Immature natural killer cell (primary cell): ENCODE results near the gene DMBX1. TPM values are rescaled to one million over a fixed set of nuclear protein-coding genes. Genes with fewer than 3 reads are reported as not detected.

ENCODE experiments used
- DNase-seq, 3 donors: peaks; one replicate each; pipeline ENCODE4 v3.0.0; 2022; ENCODE audit warnings: mixed read lengths in 1 of 3
- H3K27ac Mint-ChIP-seq, 6 donors: one replicate each; pipeline ENCODE4 v1.8.0; 2020; ENCODE audit warnings: mixed read lengths in 6 of 6, mild to moderate bottlenecking in 5 of 6, inconsistent platforms in 4 of 6, moderate library complexity in 3 of 6
- H3K27me3 Mint-ChIP-seq, 3 donors: one replicate each; pipeline ENCODE4 v1.8.0; 2020 to 2021; ENCODE audit warnings: low read depth in 3 of 3, mild to moderate bottlenecking in 3 of 3, mixed read lengths in 3 of 3, moderate library complexity in 3 of 3, inconsistent platforms in 1 of 3
- H3K36me3 Mint-ChIP-seq, 3 donors: one replicate each; pipeline ENCODE4 v1.8.0; 2020; ENCODE audit warnings: mixed read lengths in 3 of 3, inconsistent platforms in 2 of 3, mild to moderate bottlenecking in 2 of 3
- H3K4me1 Mint-ChIP-seq, 2 donors: one replicate each; pipeline ENCODE4 v1.8.0; 2020; ENCODE audit warnings: inconsistent platforms in 2 of 2, mild to moderate bottlenecking in 2 of 2, mixed read lengths in 2 of 2, moderate library complexity in 1 of 2
- H3K4me3 Mint-ChIP-seq, 5 donors: one replicate each; pipeline ENCODE4 v1.8.0; 2020; ENCODE audit warnings: mild to moderate bottlenecking in 5 of 5, mixed read lengths in 5 of 5, inconsistent platforms in 3 of 5, moderate library complexity in 3 of 5
- H3K9me3 Mint-ChIP-seq, 6 donors: one replicate each; pipeline ENCODE4 v1.8.0; 2020; ENCODE audit warnings: mild to moderate bottlenecking in 6 of 6, mixed read lengths in 6 of 6, inconsistent platforms in 4 of 6, moderate library complexity in 3 of 6
- polyA plus RNA-seq, 3 donors: library from polyadenylated mRNA; unstranded; fragments of 300-500 nt; fragmentation: Illumina TruSeq; gene quantifications; one replicate each; pipeline ENCODE4 v1.2.3, GENCODE V29; 2021

DMBX1 gene
- not detected for polyA plus RNA-seq

DNA sequence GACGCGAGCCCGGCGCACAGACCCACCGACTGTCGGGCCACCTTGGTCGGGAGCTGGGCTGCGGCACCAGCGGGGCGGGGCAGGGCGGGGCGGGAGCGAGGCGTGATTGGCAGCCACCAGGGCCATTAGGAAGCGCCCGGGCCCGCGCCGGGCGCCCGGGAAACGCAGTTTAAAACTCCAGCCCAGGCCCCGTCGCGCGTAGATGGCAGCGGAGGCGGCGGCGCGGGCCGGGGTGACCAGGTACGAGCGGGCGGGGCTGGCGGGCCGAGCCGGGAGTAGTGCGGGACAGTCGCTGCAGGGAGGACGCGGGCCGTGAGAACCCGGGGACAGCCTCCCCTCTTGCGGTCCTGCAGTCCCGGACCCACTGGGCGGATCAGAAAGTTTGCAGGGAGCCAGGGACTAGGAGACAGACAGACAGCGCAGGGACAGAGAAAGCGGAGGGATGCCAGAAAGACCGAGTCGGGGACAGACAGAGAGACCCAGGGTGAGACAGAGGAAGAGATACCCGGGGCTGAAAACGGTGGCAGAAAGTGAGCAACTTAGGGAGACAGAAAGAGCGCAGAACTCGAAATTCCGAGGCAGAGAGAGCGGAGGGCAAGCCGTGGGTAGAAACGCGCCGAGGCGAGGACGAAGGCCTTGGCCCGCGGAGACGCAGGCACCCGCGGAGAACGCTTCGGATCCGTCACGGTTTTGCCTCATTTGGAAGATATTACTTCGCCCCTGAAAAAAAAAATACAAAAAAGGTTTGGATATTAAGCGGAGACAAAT lies at the start of gene DMBX1:
Gene DMBX1, plus strand, starts transcription at position 199 of the 768 bp plus-strand sequence. CDS start 17,175 bp downstream, outside the sequence.
- H3K4me1 Mint-ChIP-seq, result peaks cover 0 to 8% of the 10 kb centered on the region in 2 donors
- no peak within 1 kb of the TSS for H3K27ac Mint-ChIP-seq
- peaks cover 0 to 1% (median 0%) of the 10 kb centered on the region in 6 donors for H3K9me3 Mint-ChIP-seq
- H3K4me3 Mint-ChIP-seq, result peak within 1 kb of the TSS; percentile 36 to 67 (median 38)
- DNase-seq, result no peak
- peaks cover 24 to 32% (median 28%) of the 10 kb centered on the region in 3 donors for H3K27me3 Mint-ChIP-seq
- H3K36me3 Mint-ChIP-seq, result peaks cover 0 to 4% (median 0%) of the 10 kb centered on the region in 3 donors

DNA sequence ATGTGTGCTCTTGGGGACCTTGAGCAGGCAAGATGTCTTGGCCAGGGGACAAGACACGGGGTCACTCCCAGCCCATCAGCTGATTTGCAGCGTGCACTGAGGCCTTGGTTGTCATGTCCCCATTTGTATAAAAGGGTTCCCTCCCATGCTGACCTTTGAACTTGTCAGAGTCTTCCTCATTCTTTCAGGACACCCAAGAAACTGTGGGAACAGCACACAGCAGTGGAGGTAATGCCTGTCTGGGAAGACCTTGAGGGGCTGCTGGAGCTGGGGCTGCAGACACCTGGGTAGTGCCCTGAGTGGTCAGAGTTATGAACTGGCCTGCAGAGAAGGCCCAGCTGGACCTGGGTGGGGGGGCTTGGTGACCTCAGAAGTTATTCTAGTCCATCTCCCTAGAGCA lies 49.2 kb upstream of the DMBX1 start:
- H3K27me3 Mint-ChIP-seq, result peaks cover 3 to 12% (median 5%) of the 10 kb centered on the region in 3 donors
- no peak overlapping the region for H3K4me3 Mint-ChIP-seq
- no peaks in the 10 kb centered on the region for H3K9me3 Mint-ChIP-seq
- peaks cover 8 to 13% of the 10 kb centered on the region in 2 donors for H3K4me1 Mint-ChIP-seq
- no peaks in the 10 kb centered on the region for H3K36me3 Mint-ChIP-seq
- H3K27ac Mint-ChIP-seq, result no peak overlapping the region
- DNase-seq, result no peak

DNA sequence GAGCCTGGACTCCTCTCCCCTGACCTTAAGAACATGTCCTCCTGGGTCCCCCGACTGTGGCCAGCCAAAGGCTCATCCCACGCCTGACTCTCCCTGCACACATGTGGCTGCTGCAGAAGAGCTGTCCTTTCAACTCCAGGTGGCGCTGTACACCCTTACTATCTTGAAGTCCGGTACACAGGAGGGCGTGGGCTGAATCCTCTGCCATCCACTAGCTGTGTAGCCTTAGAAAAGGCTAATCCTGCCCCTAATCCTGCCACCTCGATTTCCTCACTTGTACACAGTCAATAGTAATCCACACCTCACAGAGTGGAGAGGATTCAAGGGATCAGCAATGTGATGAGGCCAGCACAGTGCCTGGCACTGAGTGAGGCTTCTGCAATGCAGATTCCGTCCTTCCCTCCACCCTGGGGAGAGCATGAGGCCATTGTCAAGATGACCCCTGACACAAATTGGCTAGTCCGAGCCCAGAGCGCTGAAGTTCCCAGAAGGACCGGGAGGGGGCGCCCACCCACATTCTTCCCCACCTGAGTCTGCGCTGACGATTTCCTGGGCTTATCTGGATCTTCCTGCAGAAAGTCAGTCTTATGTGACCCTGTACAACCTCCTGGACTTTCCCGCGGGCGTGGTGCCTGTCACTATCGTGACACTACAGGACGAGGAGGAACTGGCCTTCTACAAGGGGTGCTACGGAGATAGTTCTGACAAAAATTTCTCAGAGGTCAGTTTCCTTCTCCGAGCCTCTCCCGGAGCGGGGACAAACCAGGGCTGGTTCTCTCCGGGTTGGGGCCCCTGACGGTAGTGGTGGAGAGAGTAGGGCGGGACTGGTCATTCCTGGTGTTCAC lies 47.1 kb upstream of the DMBX1 start:
- H3K36me3 Mint-ChIP-seq, result no peaks in the 10 kb centered on the region
- H3K4me1 Mint-ChIP-seq, result peaks cover 8 to 15% of the 10 kb centered on the region in 2 donors
- no peaks in the 10 kb centered on the region for H3K9me3 Mint-ChIP-seq
- peak overlapping the region in 4 of 6 donors; percentile 28 to 69 (median 38) for H3K27ac Mint-ChIP-seq
- H3K27me3 Mint-ChIP-seq, result peaks cover 9 to 16% (median 11%) of the 10 kb centered on the region in 3 donors
- H3K4me3 Mint-ChIP-seq, result peak overlapping the region; percentile 82 to 93 (median 87)
- peak; percentile 58 to 64 (median 63) for DNase-seq

DNA sequence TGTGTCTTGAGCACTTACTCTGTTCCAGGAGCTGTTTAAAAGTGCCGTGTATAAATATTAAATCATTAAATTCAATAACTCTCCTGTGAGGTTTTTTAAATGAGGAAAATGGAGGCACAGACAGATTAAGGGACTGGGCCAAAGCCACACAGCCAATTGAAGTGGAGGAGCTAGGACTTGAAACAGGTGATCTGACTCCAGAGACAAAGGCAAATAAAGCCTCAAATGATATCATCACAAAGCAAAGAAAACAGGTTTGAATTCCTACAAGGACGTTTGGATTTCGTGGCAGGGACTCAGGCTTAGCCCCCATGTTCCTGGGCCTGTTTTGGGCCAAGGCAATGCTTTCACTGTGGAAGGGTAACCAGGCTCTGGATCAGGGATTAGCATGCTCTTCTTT lies 45.2 kb upstream of the DMBX1 start:
- Mint-ChIP-seq H3K4me3 (no peak overlapping the region), H3K4me1 (peaks cover 8 to 19% of the 10 kb centered on the region in 2 donors), H3K9me3 (no peaks in the 10 kb centered on the region), H3K27ac (no peak overlapping the region), H3K27me3 (peaks cover 8 to 19% (median 18%) of the 10 kb centered on the region in 3 donors), H3K36me3 (no peaks in the 10 kb centered on the region)
- no peak for DNase-seq

DNA sequence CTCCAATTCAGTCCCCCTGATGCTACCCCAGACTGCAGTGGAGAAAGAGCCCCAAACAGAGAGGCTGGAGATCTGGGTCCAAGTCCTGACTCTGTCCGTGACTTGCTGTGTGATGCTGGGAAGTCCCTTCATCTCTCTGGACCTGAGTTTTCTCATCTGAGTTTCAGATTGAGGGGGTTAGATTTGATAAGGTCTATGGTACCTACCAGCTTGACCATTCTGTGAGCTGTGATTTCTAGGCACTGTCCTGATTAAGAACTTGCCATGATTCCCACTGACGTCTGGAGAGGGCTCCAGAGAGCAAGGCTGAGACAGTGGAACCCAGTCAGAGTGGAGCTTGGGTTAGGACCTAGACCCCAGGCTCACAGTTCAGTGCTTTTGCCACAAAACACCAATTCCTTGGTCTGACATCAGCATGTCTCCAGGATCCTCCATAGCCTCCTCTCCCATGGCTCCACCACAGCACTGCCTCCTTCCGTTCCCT lies 43.8 kb upstream of the DMBX1 start:
- Mint-ChIP-seq H3K4me3 (no peak overlapping the region), H3K27me3 (peaks cover 9 to 31% (median 21%) of the 10 kb centered on the region in 3 donors), H3K9me3 (no peaks in the 10 kb centered on the region), H3K36me3 (no peaks in the 10 kb centered on the region), H3K4me1 (peaks cover 8 to 19% of the 10 kb centered on the region in 2 donors), H3K27ac (no peak overlapping the region)
- no peak for DNase-seq

DNA sequence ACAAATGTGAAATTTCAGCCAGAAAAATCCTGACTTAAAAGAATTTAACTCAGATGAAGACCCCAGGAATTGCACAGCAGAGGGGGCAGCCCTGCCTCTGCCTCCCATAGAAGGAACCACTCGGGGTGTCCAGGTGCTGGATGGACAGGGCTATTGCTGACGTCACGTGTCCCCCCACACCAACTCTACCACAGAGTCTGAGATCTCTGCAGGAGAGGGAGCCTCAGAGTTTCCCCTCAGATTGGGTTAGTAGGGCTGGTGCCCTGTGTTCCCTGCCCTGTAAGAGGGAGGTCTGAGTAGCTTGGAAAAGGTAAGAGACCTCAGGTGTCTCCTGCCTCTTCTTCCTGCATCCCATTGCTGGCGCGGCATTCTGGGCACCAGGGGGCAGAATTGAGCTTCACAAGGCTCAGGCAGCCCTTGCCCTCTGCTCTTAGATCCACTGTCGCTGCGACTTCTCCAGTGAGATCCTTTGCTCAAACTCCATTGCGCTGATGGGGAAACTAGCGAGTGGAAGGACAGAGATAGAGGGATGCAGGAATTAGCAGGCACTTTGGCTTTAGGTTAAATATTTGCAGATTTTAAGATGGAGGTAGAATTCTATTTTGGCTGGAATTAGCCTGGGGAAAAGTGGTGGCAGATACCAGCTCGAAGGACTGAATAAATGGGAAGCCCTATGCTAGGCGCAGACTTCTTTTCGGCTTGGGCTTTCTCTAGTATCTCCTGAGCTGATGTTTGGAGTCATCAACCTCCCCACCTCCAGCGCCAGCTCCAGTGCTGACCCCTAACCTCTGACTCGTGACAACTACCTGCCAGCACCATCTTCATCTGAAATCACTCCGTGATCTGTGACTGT lies 42.8 kb upstream of the DMBX1 start:
- no peaks in the 10 kb centered on the region for H3K36me3 Mint-ChIP-seq
- peak; percentile 34 to 53 (median 39) for DNase-seq
- H3K27me3 Mint-ChIP-seq, result peaks cover 9 to 41% (median 24%) of the 10 kb centered on the region in 3 donors
- H3K9me3 Mint-ChIP-seq, result no peaks in the 10 kb centered on the region
- H3K4me3 Mint-ChIP-seq, result peak overlapping the region in 1 of 5 donors; percentile 30
- peaks cover 8 to 19% of the 10 kb centered on the region in 2 donors for H3K4me1 Mint-ChIP-seq
- H3K27ac Mint-ChIP-seq, result no peak overlapping the region

DNA sequence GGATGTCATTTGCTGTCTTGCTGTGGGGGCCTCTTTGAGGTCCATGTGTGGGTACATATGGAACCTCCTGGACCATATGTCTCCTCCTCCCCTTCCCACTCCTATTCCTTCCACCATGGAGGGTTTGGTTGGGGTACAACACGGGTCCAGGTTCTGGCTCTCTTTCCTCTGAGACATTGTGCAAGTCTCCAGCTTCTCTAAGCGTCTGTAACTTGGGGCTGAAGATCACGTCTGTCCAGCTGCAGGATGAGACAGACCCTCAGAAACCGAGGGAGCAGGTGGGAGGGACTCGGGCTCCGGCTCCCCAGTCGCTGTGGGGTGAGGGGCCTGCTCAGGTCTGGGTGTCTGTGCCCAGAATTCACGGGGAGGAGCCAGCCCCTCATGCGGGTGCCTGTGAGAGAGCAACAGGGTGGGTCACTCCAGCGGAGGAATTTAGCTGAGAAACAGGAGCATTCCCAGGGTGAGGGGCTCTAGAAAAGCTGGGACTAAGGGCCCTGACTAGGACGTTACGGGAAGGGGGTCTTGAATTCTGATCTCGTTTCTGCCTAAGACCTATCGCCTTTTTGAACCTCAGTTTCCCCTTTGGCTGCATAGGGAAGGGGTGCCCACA lies 42.0 kb upstream of the DMBX1 start:
- no peak for DNase-seq
- no peaks in the 10 kb centered on the region for H3K36me3 Mint-ChIP-seq
- peaks cover 4 to 15% of the 10 kb centered on the region in 2 donors for H3K4me1 Mint-ChIP-seq
- peaks cover 9 to 47% (median 21%) of the 10 kb centered on the region in 3 donors for H3K27me3 Mint-ChIP-seq
- no peak overlapping the region for H3K27ac Mint-ChIP-seq
- H3K4me3 Mint-ChIP-seq, result no peak overlapping the region
- no peaks in the 10 kb centered on the region for H3K9me3 Mint-ChIP-seq

GRCh38 chr1:46448109-46448911 lies 41.3 kb upstream of the DMBX1 start:
- peaks cover 0 to 10% of the 10 kb centered on the region in 2 donors for H3K4me1 Mint-ChIP-seq
- DNase-seq, result no peak
- no peaks in the 10 kb centered on the region for H3K9me3 Mint-ChIP-seq
- H3K4me3 Mint-ChIP-seq, result peak overlapping the region in 1 of 5 donors; percentile 46
- H3K36me3 Mint-ChIP-seq, result no peaks in the 10 kb centered on the region
- H3K27me3 Mint-ChIP-seq, result peaks cover 10 to 49% (median 18%) of the 10 kb centered on the region in 3 donors
- no peak overlapping the region for H3K27ac Mint-ChIP-seq

DNA sequence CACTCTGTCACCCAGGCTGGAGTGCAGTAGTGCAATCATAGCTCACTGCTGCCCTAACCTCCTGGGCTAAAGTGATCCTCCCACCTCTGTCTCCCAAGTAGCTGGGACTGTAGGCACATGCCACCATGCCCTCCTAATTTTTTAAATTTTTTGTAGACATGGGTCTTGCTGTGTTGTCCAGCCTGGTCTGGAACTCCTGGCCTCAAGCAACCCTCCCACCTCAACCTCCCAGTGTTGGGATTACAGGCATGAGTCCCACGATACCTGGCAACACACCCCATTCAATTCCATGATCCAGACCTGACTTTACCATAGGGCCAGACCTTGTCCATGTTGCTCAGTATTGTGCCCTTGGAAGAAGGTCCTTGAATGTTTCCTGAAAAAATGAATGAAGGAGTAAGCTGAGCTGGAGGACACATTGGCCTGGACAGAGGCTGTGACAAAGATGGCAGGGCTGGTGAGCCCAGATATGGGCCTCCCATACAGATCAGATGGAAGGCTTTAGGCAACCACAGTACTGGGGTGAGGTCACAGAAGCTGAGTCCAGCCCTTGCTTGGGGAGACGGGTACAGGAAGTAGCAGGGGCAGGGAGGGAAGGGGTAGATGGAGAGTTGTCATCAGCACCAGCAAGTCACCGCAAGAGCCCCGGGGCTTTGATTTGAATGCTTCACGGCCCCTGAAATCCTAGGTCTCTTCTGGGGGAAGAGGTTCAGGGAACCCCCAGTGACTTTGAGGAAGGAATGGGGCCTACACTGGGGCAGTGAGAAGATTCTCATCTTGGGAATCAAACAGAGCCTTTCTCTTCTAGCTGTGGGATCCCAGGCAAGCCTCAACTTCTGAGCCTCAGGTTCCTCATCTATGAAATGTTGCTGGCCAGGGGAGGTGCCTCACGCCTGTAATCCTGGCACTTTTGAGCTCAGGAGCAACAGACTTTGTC lies 40.1 kb upstream of the DMBX1 start:
- Mint-ChIP-seq H3K9me3 (no peaks in the 10 kb centered on the region), H3K27me3 (peaks cover 13 to 52% (median 25%) of the 10 kb centered on the region in 3 donors), H3K4me3 (no peak overlapping the region), H3K36me3 (no peaks in the 10 kb centered on the region), H3K27ac (no peak overlapping the region), H3K4me1 (peaks cover 0 to 6% of the 10 kb centered on the region in 2 donors)
- DNase-seq, result no peak

DNA sequence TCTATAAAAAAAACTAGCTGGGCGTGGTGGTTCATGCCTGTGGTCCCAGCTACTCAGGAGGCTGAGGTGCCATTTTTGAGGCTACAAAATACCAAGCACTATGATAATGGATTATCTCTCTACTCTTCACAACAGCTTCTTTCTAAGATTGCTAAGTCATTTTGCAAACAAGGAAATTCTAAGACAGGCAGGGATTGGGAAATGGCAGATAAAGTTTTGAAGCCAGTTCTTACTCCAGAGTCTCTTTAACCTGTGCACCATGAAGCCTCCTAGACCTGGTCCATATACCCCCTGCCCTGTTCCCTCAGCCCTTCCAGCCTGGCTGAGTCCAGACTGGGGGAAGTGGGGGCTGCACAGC lies 39.5 kb upstream of the DMBX1 start:
- Mint-ChIP-seq H3K9me3 (no peaks in the 10 kb centered on the region), H3K27me3 (peaks cover 14 to 50% (median 21%) of the 10 kb centered on the region in 3 donors), H3K4me1 (peaks cover 0 to 6% of the 10 kb centered on the region in 2 donors), H3K27ac (no peak overlapping the region), H3K4me3 (no peak overlapping the region), H3K36me3 (no peaks in the 10 kb centered on the region)
- no peak for DNase-seq
